ENCODE data around the gene NHLRC4.
"Not testable (repeated sequence)": the region's sequence is repeated elsewhere in the genome, so short reads cannot be mapped to it uniquely, and the experiment has no call there.

NHLRC4 gene

DNA sequence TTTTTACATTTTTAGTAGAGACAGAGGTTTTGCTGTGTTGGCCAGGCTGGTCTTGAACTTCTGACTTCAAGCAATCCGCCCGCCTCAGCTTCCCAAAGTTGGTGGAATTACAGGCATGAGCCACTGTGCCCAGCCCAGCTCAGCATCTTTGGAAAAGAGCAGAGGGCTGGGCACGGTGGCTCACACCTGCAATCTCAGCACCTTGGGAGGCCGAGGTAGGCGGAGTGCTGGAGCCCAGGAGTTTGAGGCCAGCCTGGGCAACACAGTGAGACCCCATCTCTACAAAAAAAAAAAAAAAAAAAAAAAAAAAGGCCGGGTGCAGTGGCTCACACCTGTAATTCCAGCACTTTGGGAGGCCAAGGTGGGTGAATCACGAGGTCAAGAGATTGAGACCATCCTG is 30.9 kb downstream of the NHLRC4 start:
- DNase-seq (ENCODE audit: low read depth in 2 of 2): not testable (repeated sequence)

DNA sequence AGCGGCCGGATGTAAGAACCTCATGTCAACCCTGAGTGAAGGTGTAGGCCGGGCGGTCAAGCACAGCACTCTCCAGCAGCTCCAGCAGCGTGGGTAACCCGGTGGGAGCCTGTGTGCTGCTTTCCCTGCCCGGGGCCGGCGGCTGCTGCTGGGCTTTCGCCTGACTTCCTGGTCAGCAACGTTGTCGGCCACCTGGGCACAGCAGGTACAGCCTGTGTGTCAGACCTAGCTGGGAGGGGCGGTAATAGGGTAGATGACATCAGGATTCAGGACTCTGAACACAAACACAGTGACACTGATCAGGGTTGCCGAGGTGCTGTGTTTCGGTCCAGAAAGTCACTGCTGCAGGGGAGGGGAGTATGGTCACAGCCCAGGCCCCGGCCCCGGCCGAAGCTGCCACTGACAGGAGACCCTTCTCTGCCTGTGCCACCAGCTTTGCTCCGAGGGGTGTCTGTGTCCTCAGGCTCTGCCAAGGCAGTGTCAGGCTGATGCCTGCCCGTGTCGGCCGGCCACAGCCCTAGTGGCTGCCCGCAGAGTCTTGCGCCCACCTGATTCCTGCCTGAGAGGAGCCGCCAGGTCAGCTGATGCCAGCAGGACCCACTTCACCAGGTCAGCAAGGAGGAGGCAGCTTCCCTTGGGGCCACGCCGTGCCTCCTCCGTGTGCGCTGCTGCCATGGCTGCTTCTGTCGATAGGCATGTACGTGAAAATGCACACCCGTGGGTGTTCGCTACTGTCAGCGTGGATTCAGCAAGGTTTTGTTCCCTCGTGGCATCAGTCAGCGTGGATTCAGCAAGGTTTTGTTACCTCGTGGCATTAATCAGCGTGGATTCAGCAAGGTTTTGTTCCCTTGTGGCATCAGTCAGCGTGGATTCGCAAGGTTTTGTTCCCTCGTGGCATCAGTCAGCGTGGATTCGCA is 32.3 kb downstream of the NHLRC4 start:
- DNase-seq (ENCODE audit: low read depth in 2 of 2): no peak

DNA sequence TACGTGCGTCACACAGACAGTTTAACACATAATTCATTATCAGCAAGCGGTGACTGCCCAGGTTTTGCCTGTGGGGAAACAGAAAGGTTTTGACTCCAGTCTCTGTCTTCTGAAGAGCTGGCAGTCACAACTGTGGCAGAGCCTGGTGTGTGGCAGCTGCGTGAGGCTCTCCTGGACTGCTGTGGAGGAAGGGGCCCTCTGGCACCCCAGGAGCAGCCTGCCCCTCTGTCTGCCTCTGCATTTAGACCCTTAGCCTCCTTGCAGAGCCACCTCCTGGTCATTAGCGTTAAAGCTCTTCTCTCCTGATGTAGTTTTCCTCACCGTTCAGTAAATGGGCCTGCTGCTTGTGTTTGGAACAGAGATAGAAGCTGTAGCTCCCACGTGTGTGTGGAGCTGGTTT is 34.0 kb downstream of the NHLRC4 start:
- no peak for DNase-seq (ENCODE audit: low read depth in 2 of 2)

DNA sequence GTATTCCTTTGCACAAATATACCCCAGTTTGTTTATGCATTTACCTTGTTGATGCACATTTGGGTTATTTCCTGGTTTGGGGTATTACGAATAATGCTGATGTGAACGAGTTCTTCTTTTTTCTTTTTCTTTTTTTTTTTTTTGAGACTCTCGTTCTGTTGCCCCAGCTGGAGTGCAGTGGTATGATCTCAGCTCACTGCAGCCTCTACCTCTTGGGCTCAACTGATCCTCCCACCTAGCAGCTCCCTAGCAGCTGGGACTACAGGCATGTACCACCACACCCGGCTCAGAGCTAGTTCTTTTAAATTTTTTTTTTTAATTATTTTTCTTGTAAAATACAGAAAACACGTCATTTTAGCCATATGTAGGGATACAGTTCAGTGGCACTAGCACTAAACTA is 37.1 kb downstream of the NHLRC4 start:
- DNase-seq (ENCODE audit: low read depth in 2 of 2): no peak

DNA sequence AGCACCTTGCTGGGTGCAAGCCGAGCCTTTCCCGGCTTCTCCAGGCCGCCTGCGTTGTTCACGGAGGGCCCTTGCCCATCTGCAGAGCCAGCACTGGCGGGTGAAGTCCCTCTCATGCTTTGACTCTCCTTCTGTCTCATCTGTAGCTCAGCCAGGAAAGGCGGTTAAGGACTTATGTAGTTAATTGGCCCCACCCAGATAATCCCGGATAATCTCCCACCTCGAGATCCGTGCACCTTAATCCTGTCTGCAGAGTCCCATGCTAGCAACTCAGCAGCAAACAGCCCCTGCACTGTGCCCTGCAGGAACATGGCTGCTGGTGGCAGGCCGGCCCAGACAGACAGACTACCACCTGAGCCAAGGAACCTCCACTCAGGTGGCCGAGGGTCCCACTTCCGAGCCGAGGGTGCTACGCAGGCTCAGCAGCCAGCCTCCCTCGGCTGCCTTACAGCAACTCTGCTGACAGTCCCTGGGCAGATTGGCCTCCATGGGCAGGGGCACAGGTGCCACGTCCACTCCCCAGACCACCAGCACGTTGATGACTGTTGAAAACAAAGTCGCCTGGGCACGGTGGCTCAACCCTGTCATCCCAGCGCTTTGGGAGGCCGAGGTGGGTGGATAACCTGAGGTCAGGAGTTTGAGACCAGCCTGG is 40.0 kb downstream of the NHLRC4 start:
- DNase-seq (ENCODE audit: low read depth in 2 of 2): no peak

DNA sequence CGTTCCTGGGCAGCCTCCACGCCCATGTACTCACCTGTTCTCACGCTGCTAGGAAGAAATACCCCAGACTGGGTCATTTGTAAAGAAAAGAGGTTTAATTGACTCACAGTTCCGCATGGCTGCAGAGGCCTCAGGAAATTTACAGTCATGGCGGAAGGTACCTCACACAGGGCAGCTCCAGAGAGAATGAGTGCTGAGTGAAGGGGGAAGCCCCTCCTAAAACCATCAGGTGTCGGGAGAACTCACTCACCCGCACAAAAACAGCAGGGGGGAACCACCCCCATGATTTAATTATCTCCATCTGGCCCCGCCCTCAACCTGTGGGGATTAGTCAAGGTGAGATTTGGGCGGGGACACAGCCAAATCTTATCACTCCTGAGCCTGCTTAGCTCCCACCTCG is 41.2 kb downstream of the NHLRC4 start:
- peak; percentile 60 to 62 for DNase-seq (ENCODE audit: low read depth in 2 of 2)

DNA sequence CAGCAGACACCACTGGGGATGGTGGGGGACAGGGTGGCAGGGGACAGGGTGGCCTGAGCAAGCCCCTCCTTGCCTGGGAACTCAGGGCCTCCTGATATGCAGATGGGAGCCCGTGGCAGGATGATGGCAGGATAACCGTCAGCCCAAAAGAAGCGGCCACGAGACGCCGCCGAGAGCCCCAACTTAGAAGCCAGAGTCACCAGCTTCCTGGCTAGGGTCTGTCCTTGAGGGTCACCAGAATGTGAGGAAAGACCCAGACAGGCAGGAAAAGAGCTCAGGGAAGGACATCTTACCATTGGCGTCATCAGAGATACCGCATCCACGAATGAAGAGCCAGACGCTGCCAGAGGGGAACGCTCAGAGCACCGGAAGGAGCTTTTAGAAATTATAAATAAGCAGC is 42.5 kb downstream of the NHLRC4 start:
- DNase-seq (ENCODE audit: low read depth in 2 of 2): no peak

DNA sequence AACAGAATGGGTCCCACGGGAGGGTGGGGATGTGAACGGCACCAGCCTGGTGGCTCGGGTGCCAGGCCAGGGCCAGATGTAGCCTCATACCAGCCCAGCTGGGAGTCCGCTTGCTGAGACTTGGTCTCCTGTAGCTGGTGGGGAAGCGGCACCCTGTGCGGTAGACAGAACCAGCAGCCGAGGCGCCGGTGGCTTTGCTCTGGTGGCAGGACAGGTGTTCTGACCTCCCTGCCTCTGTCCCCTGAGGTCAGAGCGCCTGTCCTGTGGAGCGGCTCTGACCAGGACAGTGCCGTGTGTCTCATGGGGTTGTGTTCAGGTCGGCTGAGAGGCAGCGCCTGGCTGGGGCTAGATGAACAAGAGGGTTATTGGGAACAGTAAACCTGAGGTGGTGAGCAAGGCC is 43.2 kb downstream of the NHLRC4 start:
- no peak for DNase-seq (ENCODE audit: low read depth in 2 of 2)

DNA sequence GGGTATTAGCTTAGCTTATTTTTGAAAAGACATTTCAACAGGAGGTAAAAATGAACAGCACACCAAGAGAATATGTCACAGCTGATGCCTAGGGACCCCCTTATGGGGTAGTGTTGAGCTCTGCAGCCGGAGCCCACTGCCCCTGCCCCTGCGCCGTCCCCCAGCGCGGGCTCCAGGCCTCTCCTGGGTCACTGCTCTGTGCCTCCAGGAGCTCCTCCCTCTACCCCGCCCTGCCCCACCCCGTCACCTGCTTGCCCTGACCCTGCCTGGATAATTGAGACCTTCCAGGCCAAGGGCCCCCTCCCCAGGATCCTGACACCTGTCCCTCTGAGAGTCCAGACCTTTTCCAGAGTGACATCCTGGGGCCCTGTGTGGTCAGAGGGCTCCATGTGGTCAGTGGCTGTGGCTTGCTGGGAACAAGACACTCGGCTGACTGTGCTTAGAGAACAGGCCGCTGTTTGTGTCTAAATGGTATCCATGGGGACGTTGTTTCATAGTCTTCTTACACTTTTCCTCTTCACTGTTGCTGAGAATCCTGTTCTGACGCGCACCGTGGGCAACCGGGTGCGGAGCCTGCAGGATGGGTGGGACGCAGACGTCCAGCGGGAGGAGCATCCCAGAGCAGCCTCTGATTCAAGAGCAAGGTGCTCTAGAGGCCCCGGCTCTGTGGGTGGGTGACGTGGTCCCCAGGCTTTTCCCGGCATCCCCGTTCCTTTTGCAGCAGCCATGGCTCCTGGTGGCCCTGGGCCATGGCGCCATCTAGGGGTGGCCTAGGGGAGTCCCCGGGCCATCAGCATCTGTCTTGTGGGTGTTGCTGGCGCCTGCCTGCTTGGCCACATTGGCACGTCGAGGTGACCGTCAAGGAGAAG is 43.9 kb downstream of the NHLRC4 start:
- DNase-seq (ENCODE audit: low read depth in 2 of 2): peak; percentile 41 to 54

DNA sequence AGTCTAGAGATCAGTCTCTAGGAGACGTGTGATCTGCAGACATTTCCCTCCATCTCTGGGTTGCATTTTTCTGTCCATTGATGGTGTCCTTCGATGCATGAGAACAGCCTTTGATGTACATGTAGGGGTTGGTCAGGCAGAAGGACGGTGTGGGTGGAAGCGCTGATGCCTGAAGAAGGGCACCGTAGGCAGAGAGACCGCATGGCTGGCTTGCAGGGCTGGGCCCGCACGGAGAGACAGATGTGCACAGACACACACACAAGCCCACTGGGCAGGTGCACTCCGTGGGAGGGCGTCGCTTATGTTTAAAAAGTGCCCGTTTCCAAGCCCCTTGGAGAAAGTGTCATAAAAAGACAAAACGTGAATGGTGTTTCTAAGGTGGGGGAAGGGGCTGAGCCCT is 48.3 kb downstream of the NHLRC4 start:
- no peak for DNase-seq (ENCODE audit: low read depth in 2 of 2)

DNA sequence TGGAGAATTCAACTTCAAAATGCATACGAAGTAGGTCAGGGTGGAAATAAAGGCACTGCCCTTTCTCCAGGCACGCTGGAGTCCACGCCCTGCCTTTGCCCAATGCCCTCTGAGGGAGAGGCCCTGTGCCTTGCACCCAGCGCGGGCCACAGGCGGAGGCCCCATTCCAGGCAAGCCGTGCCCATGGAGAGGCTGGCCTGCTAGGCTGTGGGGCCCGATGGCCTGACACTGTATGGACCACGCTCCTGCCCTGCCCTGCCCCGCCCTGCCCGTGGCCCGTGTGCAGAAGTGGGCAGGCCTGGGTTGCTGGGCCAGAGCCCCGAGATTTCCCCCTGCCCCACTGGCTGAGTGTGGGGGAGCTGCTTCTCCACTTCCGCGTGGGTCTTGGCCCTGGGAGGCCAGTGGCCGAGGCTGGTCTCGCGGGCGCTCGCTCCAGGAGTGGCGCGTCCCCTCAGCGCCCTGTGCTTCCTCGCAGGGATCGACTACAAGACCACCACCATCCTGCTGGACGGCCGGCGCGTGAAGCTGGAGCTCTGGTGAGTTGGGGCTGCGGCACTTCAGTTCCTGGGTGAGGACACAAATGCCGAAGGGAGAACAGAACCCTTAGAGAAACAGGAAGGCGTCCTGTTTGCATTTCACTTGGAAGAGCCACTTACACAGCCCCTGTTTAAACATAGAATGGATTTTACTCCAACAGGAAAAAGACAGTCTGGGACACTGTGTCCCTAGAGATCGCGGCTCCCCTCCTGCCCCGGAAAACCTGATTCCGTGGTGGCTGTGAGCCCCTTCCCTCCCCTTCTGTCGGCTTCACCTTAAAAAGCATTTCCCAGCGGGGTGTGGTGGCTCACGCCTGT is 50.2 kb downstream of the NHLRC4 start:
- DNase-seq (ENCODE audit: low read depth in 2 of 2): no peak

DNA sequence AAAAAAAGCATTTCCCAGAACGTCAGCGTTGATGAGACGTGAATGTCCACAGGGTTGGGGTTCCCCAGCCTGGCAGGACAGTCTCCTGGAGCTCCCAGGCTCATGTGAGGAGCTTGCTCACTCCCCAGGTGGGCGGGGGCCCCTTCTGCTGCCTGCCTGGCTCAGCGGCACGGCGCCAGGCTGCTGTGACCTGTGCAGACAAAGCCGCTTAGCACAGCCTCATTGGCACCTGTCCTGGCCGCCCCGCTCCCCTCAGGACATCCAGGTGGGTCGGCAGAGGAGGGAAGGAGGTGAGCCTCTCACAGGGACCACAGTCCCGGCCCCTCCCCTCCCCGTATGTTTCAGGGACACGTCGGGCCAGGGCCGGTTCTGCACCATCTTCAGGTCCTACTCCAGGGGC is 51.0 kb downstream of the NHLRC4 start:
- DNase-seq (ENCODE audit: low read depth in 2 of 2): no peak

All from stimulated activated CD4-positive, alpha-beta T cell treated with anti-CD3 and anti-CD28 coated beads, Interleukin-15, amount 100 ng/mL, for 48 hours (primary cell).